HG03135 (cell line): ENCODE measurements around the gene FRY.

Source experiments
- ATAC-seq: cut with Tn5 transposase; IDR thresholded peaks from one replicate; pipeline ENCODE4 v1.9.1; 2021; ENCODE audit warnings: mild to moderate bottlenecking, moderate library complexity; ENCODE audit not compliant: unreplicated experiment

Gene FRY

GRCh38 chr13:32284927-32285632 is 253.5 kb downstream of the FRY start:
- ATAC-seq = no peak

- ATAC-seq = no peak
Measured at GRCh38 chr13:32285633-32285965, 254.0 kb downstream of the FRY start.

GRCh38 chr13:32297206-32297605 is 265.6 kb downstream of the FRY start:
- ATAC-seq = no peak

- ATAC-seq = no peak
Measured at GRCh38 chr13:32298695-32299094, 267.1 kb downstream of the FRY start.

- ATAC-seq = no peak
Measured at GRCh38 chr13:32299893-32300292, 268.3 kb downstream of the FRY start.

GRCh38 chr13:32300406-32300805 is 268.8 kb downstream of the FRY start:
- ATAC-seq = no peak

- no peak for ATAC-seq
Measured at GRCh38 chr13:32300920-32301319, 269.3 kb downstream of the FRY start.

GRCh38 chr13:32302461-32302860 is 270.9 kb downstream of the FRY start:
- ATAC-seq = no peak

GRCh38 chr13:32305646-32306045 is 274.1 kb downstream of the FRY start:
- no peak for ATAC-seq

- peak; percentile 29 for ATAC-seq
Measured at GRCh38 chr13:32309312-32310133, 277.9 kb downstream of the FRY start.

- ATAC-seq = peak; percentile 63
Measured at GRCh38 chr13:32310134-32310706, 278.6 kb downstream of the FRY start.

- ATAC-seq = no peak
Measured at GRCh38 chr13:32311188-32311897, 279.8 kb downstream of the FRY start.

- ATAC-seq = peak; percentile 28
Measured at GRCh38 chr13:32314271-32315237, 283.0 kb downstream of the FRY start.

- peak; percentile 93 for ATAC-seq
Measured at GRCh38 chr13:32315238-32316027, 283.9 kb downstream of the FRY start, which contains the start of the genes BRCA2 and ZAR1L. BRCA2 (plus strand) TSS chr13:32315508; CDS start chr13:32316461, 953 bp downstream. ZAR1L (minus strand) TSS chr13:32315363; CDS start chr13:32311925, 3,438 bp downstream.

- ATAC-seq = peak; percentile 47
Measured at GRCh38 chr13:32316028-32316339, 284.4 kb downstream of the FRY start.

GRCh38 chr13:32316501-32316900 is 284.9 kb downstream of the FRY start:
- ATAC-seq = no peak

- no peak for ATAC-seq
Measured at GRCh38 chr13:32317716-32318465, 286.3 kb downstream of the FRY start.

GRCh38 chr13:32320528-32320927 is 289.0 kb downstream of the FRY start:
- no peak for ATAC-seq

GRCh38 chr13:32323912-32324311 is 292.3 kb downstream of the FRY start:
- ATAC-seq = no peak
